Stomach (tissue), 4 donors: ENCODE results near the gene LYVE1.

Experiments used
- EP300 ChIP-seq: sonication (generic); formaldehyde crosslinking; IDR thresholded peaks from one replicate; pipeline ENCODE4 v1.6.1; 2017; ENCODE audit warnings: antibody characterized with exemption
- POLR2A ChIP-seq, 4 donors: fragments of 450-650 bp; IDR thresholded peaks; one replicate each; pipeline ENCODE4 v1.6.1; 2016; ENCODE audit warnings: antibody characterized with exemption in 4 of 4, control low read depth in 2 of 4, mild to moderate bottlenecking in 1 of 4, moderate library complexity in 1 of 4
- POLR2AphosphoS5 ChIP-seq, 3 donors: sonication (generic); formaldehyde crosslinking; IDR thresholded peaks; one replicate each; pipeline ENCODE4 v1.6.1; 2016; ENCODE audit warnings: antibody characterized with exemption in 3 of 3
- TF ChIP-seq, protein P1 (sequence below), 7 experiments: fragments of 450-650 bp in 4 of 7; fragments of 200-600 bp in 3 of 7; sonication (generic) in 3 of 7; IDR thresholded peaks; one replicate each; pipeline ENCODE4 v1.5.1; 2016 to 2019; ENCODE audit warnings: antibody characterized with exemption in 7 of 7, control low read depth in 2 of 7, mild to moderate bottlenecking in 1 of 7

DNA sequence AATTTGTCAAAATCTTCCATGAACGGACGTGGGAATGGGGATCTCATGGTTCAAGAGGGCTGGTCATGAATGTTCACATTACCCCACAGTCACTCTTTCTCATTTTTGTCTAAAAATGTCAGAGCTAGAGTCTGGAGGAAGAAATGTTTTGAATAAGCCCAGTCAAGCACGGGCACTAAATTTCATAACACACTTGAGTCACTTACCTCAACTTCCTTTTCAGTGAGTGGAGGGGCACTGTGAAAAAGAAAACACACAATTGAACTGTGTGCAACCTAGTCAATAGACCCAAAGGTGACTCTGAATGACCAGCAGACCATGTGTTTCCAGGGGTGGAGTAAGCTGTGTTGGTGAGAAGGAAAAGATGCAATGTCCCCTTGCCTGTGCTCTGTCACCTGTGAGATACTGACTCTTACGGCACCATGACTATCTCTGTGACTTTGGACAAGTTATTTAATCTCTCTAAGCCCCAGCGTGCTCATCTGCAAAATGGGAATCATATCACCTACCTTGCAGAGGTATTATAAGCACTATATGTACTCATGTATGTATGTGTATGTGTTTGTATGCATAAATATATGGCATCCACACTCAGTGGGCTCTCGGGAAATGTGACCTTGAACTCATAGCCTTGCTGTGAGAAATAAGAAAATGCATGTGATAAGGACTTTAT, 38.2 kb upstream of the LYVE1 start:
- TF ChIP-seq, protein P1, sequence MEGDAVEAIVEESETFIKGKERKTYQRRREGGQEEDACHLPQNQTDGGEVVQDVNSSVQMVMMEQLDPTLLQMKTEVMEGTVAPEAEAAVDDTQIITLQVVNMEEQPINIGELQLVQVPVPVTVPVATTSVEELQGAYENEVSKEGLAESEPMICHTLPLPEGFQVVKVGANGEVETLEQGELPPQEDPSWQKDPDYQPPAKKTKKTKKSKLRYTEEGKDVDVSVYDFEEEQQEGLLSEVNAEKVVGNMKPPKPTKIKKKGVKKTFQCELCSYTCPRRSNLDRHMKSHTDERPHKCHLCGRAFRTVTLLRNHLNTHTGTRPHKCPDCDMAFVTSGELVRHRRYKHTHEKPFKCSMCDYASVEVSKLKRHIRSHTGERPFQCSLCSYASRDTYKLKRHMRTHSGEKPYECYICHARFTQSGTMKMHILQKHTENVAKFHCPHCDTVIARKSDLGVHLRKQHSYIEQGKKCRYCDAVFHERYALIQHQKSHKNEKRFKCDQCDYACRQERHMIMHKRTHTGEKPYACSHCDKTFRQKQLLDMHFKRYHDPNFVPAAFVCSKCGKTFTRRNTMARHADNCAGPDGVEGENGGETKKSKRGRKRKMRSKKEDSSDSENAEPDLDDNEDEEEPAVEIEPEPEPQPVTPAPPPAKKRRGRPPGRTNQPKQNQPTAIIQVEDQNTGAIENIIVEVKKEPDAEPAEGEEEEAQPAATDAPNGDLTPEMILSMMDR (IDR thresholded peaks at IDR 0.05) = no peak
- TF ChIP-seq POLR2A (IDR thresholded peaks at IDR 0.05) (no peak), POLR2AphosphoS5 (IDR thresholded peaks at IDR 0.05) (no peak), EP300 (no peak)
